ENCODE measurements around the gene BAZ2B.

The BAZ2B gene

GRCh38 chr2:159292157-159292556, 324.2 kb downstream of the BAZ2B start:
- DNase-seq: no peak

GRCh38 chr2:159290289-159290907, 325.9 kb downstream of the BAZ2B start:
- peak; percentile 93 for DNase-seq

- no peak for DNase-seq
These were observed 328.6 kb downstream of the BAZ2B start for GRCh38 chr2:159287733-159288132.

- peak; percentile 96 for DNase-seq
These were observed 329.5 kb downstream of the BAZ2B start for GRCh38 chr2:159286709-159287441.

GRCh38 chr2:159285929-159286708, 330.2 kb downstream of the BAZ2B start, which contains the start of gene WDSUB1:
TSS of gene WDSUB1 (minus strand) at chr2:159286703. CDS start at chr2:159283069, 3,634 bp downstream.
- peak; percentile 58 for DNase-seq

GRCh38 chr2:159285433-159285832, 330.9 kb downstream of the BAZ2B start:
- no peak for DNase-seq

- DNase-seq: no peak
These were observed 332.8 kb downstream of the BAZ2B start for GRCh38 chr2:159283529-159283928.

GRCh38 chr2:159281002-159281401, 335.3 kb downstream of the BAZ2B start:
- DNase-seq: no peak

GRCh38 chr2:159279700-159280099, 336.6 kb downstream of the BAZ2B start:
- no peak for DNase-seq

GRCh38 chr2:159275111-159275510, 341.2 kb downstream of the BAZ2B start:
- no peak for DNase-seq

GRCh38 chr2:159272156-159272555, 344.2 kb downstream of the BAZ2B start:
- DNase-seq: no peak

- DNase-seq: no peak
These were observed 345.5 kb downstream of the BAZ2B start for GRCh38 chr2:159270744-159271379.

All from fibroblast of skin of scalp (primary cell).